ENCODE data around the gene VSTM4. TPM values are rescaled to one million over a fixed set of nuclear protein-coding genes. Genes with fewer than 3 reads are reported as not detected.

Gene VSTM4
- total and polyA plus RNA-seq, 9 of the 15 experiments (the other 6 are each of a cell fraction or from before 2014, with no cell fraction given): 1.0 to 7.9 (median 3.0) TPM

- TF ChIP-seq, protein P1, sequence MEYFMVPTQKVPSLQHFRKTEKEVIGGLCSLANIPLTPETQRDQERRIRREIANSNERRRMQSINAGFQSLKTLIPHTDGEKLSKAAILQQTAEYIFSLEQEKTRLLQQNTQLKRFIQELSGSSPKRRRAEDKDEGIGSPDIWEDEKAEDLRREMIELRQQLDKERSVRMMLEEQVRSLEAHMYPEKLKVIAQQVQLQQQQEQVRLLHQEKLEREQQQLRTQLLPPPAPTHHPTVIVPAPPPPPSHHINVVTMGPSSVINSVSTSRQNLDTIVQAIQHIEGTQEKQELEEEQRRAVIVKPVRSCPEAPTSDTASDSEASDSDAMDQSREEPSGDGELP (CRISPR knock-in tag; IDR thresholded peaks at IDR 0.05; ENCODE audit: borderline replicate concordance): 0 out of 2 replicates have a peak, but pooled peaks have one; percentile 38
- TF ChIP-seq HDAC1 (IDR thresholded peaks at IDR 0.05): peak in 1 of 2 experiments; percentile 57; a peak in 2 of 4 replicates
- peak; percentile 74 for TF ChIP-seq POLR2G (IDR thresholded peaks at IDR 0.05; ENCODE audit: low read depth, low read length)
- TF ChIP-seq, protein P2, sequence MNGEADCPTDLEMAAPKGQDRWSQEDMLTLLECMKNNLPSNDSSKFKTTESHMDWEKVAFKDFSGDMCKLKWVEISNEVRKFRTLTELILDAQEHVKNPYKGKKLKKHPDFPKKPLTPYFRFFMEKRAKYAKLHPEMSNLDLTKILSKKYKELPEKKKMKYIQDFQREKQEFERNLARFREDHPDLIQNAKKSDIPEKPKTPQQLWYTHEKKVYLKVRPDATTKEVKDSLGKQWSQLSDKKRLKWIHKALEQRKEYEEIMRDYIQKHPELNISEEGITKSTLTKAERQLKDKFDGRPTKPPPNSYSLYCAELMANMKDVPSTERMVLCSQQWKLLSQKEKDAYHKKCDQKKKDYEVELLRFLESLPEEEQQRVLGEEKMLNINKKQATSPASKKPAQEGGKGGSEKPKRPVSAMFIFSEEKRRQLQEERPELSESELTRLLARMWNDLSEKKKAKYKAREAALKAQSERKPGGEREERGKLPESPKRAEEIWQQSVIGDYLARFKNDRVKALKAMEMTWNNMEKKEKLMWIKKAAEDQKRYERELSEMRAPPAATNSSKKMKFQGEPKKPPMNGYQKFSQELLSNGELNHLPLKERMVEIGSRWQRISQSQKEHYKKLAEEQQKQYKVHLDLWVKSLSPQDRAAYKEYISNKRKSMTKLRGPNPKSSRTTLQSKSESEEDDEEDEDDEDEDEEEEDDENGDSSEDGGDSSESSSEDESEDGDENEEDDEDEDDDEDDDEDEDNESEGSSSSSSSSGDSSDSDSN (IDR thresholded peaks at IDR 0.05; ENCODE audit: borderline replicate concordance in 1 of 2, low read depth in 2 of 2, low read length in 2 of 2): peak in 1 of 2 experiments; percentile 58; a peak in 2 of 4 replicates
- TF ChIP-seq CBX3 (IDR thresholded peaks at IDR 0.05; ENCODE audit: borderline replicate concordance in 1 of 2, low read length in 2 of 2): 0 out of 3 replicates have a peak, but pooled peaks of 1 of the 2 experiments have one; percentile 62
- peak; percentile 63 for TF ChIP-seq RBFOX2 (IDR thresholded peaks at IDR 0.05; ENCODE audit: low read depth, low read length)
- peak; percentile 97 for TF ChIP-seq ADNP (tag; IDR thresholded peaks at IDR 0.05)
- TF ChIP-seq ZNF830 (CRISPR knock-in tag; IDR thresholded peaks at IDR 0.05): no peak
- TF ChIP-seq VEZF1 (CRISPR knock-in tag; IDR thresholded peaks at IDR 0.05): peak; percentile 72
- TF ChIP-seq HDAC2 (IDR thresholded peaks at IDR 0.05): peak; percentile 79; the same call in 1 of the 2 replicates
- TF ChIP-seq GATAD2A (IDR thresholded peaks at IDR 0.05): 0 out of 2 replicates have a peak, but pooled peaks have one; percentile 20
- TF ChIP-seq L3MBTL2 (IDR thresholded peaks at IDR 0.05): 0 out of 2 replicates have a peak, but pooled peaks have one; percentile 38
- TF ChIP-seq ILF3 (IDR thresholded peaks at IDR 0.05; ENCODE audit: borderline replicate concordance): no peak
- no peak for TF ChIP-seq POLR3A (IDR thresholded peaks at IDR 0.05; ENCODE audit: borderline replicate concordance, extremely low read depth, insufficient read depth, insufficient read length)
- no peak for TF ChIP-seq RHOXF2B (CRISPR knock-in tag; conservative IDR thresholded peaks at IDR 0.05)
- 0 out of 2 replicates have a peak, but pooled peaks have one; percentile 44 for TF ChIP-seq TCF7 (IDR thresholded peaks at IDR 0.05; ENCODE audit: borderline replicate concordance)
- TF ChIP-seq, protein P3, sequence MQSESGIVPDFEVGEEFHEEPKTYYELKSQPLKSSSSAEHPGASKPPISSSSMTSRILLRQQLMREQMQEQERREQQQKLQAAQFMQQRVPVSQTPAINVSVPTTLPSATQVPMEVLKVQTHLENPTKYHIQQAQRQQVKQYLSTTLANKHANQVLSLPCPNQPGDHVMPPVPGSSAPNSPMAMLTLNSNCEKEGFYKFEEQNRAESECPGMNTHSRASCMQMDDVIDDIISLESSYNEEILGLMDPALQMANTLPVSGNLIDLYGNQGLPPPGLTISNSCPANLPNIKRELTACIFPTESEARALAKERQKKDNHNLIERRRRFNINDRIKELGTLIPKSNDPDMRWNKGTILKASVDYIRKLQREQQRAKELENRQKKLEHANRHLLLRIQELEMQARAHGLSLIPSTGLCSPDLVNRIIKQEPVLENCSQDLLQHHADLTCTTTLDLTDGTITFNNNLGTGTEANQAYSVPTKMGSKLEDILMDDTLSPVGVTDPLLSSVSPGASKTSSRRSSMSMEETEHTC (IDR thresholded peaks at IDR 0.05): no peak
- TF ChIP-seq CTCF (IDR thresholded peaks at IDR 0.05 in 2 of 3, conservative IDR thresholded peaks at IDR 0.05 in 1 of 3; ENCODE audit: insufficient read depth in 2 of 3, low read depth in 1 of 3, low read length in 3 of 3): peak in 1 of 3 experiments; percentile 22; a peak in 1 of 6 replicates
Observed at GRCh38 chr10:49115015-49115795, at the start of gene VSTM4 (continued).
